Measurements from ENCODE around the gene VWA7. TPM values are rescaled to one million over a fixed set of nuclear protein-coding genes. Genes with fewer than 3 reads are reported as not detected.

Gene VWA7
- polyA plus RNA-seq, 1 of the 3 experiments (the other 2 are of a cell fraction) = 0.56 TPM

DNA sequence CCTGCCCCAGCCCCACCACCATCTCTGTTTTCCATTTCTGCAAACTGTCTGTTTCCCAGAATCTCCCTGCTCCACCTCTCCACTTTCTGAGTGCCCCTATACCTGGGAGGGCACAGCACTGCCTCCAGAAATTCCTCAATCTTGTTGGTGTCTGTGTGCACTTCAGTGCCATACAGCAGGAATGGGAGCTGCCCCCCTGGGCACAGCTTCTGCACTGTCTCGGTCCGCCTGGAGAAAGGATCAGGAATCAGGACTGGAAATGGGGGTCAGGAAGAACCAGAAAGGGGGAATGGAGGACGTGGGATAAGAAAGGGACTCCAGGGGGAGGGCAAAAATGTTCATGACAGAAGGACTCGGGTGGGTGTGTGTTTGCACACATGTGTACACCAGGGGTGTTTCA lies 43.4 kb downstream of the VWA7 start (continued):
- TF ChIP-seq, protein P1, sequence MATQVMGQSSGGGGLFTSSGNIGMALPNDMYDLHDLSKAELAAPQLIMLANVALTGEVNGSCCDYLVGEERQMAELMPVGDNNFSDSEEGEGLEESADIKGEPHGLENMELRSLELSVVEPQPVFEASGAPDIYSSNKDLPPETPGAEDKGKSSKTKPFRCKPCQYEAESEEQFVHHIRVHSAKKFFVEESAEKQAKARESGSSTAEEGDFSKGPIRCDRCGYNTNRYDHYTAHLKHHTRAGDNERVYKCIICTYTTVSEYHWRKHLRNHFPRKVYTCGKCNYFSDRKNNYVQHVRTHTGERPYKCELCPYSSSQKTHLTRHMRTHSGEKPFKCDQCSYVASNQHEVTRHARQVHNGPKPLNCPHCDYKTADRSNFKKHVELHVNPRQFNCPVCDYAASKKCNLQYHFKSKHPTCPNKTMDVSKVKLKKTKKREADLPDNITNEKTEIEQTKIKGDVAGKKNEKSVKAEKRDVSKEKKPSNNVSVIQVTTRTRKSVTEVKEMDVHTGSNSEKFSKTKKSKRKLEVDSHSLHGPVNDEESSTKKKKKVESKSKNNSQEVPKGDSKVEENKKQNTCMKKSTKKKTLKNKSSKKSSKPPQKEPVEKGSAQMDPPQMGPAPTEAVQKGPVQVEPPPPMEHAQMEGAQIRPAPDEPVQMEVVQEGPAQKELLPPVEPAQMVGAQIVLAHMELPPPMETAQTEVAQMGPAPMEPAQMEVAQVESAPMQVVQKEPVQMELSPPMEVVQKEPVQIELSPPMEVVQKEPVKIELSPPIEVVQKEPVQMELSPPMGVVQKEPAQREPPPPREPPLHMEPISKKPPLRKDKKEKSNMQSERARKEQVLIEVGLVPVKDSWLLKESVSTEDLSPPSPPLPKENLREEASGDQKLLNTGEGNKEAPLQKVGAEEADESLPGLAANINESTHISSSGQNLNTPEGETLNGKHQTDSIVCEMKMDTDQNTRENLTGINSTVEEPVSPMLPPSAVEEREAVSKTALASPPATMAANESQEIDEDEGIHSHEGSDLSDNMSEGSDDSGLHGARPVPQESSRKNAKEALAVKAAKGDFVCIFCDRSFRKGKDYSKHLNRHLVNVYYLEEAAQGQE (IDR thresholded peaks at IDR 0.05; ENCODE audit: low read depth, low read length) = no peak
- no peak for TF ChIP-seq NRF1 (IDR thresholded peaks at IDR 0.05; ENCODE audit: low read depth, low read length)
- TF ChIP-seq RFX5 (IDR thresholded peaks at IDR 0.05; ENCODE audit: low read length) = no peak
- no peak for TF ChIP-seq SIN3A (IDR thresholded peaks at IDR 0.05; ENCODE audit: borderline replicate concordance, low read depth, low read length)
- TF ChIP-seq, protein P2, sequence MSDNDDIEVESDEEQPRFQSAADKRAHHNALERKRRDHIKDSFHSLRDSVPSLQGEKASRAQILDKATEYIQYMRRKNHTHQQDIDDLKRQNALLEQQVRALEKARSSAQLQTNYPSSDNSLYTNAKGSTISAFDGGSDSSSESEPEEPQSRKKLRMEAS (IDR thresholded peaks at IDR 0.05; ENCODE audit: low read depth) = no peak

DNA sequence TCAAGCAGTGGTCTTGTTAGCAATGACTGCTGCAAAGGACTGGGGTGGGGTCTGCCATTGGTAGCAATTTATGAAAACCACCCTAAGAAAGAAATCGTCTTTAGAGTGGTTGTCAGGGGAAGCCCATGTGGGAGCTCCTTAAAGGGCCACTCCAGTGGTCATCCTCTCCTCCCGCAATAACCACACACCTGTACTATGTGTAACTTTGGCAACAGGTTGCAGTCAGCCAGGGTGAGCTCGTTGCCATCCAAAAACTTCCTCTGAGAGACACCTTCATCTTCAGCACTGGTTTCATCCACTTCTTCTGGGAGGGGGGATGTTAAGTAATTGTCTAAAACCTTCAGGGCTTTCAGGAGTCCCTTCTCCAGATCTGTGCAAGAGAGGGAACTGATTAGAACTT lies 45.1 kb downstream of the VWA7 start:
- H3F3A ChIP-seq (replicated peaks; ENCODE audit: insufficient read depth) = peaks cover 51% of the 10 kb centered on the region
- H4K20me1 ChIP-seq (ENCODE audit: insufficient read depth) = peaks cover 27% of the 10 kb centered on the region
- no peak overlapping the region for H3K4me3 ChIP-seq (ENCODE audit: low read depth in 2 of 2, low read length in 1 of 2)
- TF ChIP-seq MXI1 (IDR thresholded peaks at IDR 0.05; ENCODE audit: low read depth, low read length) = no peak
- TF ChIP-seq, protein P3, sequence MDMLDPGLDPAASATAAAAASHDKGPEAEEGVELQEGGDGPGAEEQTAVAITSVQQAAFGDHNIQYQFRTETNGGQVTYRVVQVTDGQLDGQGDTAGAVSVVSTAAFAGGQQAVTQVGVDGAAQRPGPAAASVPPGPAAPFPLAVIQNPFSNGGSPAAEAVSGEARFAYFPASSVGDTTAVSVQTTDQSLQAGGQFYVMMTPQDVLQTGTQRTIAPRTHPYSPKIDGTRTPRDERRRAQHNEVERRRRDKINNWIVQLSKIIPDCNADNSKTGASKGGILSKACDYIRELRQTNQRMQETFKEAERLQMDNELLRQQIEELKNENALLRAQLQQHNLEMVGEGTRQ (IDR thresholded peaks at IDR 0.05; ENCODE audit: borderline replicate concordance, low read depth, low read length) = no peak
- no peak for TF ChIP-seq RFX5 (IDR thresholded peaks at IDR 0.05; ENCODE audit: low read length)
- no peak for TF ChIP-seq TAF1 (IDR thresholded peaks at IDR 0.05; ENCODE audit: borderline replicate concordance, low read depth, low read length)
- TF ChIP-seq, protein P4, sequence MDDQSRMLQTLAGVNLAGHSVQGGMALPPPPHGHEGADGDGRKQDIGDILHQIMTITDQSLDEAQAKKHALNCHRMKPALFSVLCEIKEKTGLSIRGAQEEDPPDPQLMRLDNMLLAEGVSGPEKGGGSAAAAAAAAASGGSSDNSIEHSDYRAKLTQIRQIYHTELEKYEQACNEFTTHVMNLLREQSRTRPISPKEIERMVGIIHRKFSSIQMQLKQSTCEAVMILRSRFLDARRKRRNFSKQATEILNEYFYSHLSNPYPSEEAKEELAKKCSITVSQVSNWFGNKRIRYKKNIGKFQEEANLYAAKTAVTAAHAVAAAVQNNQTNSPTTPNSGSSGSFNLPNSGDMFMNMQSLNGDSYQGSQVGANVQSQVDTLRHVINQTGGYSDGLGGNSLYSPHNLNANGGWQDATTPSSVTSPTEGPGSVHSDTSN (IDR thresholded peaks at IDR 0.05) = no peak
- no peak for TF ChIP-seq RXRA (IDR thresholded peaks at IDR 0.05; ENCODE audit: borderline replicate concordance, low read depth)
- TF ChIP-seq POLR2AphosphoS5 (IDR thresholded peaks at IDR 0.05; ENCODE audit: low read depth, low read length) = no peak
- TF ChIP-seq, protein P1 (IDR thresholded peaks at IDR 0.05; ENCODE audit: low read depth, low read length) = no peak
- no peak for TF ChIP-seq EZH2phosphoT487 (IDR thresholded peaks at IDR 0.05; ENCODE audit: borderline replicate concordance, low read depth)
- TF ChIP-seq, protein P5, sequence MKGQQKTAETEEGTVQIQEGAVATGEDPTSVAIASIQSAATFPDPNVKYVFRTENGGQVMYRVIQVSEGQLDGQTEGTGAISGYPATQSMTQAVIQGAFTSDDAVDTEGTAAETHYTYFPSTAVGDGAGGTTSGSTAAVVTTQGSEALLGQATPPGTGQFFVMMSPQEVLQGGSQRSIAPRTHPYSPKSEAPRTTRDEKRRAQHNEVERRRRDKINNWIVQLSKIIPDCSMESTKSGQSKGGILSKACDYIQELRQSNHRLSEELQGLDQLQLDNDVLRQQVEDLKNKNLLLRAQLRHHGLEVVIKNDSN (IDR thresholded peaks at IDR 0.05; ENCODE audit: borderline replicate concordance, low read depth) = no peak
- no peak for TF ChIP-seq TEAD4 (IDR thresholded peaks at IDR 0.05; ENCODE audit: borderline replicate concordance, insufficient read depth)
- no peak for TF ChIP-seq YY1 (IDR thresholded peaks at IDR 0.05; ENCODE audit: low read depth)
- TF ChIP-seq FOXM1 (IDR thresholded peaks at IDR 0.05; ENCODE audit: low read depth) = no peak
- TF ChIP-seq MEF2A (IDR thresholded peaks at IDR 0.05; ENCODE audit: borderline replicate concordance, low read depth) = no peak
- TF ChIP-seq TCF12 (IDR thresholded peaks at IDR 0.05) = no peak
- TF ChIP-seq, protein P6, sequence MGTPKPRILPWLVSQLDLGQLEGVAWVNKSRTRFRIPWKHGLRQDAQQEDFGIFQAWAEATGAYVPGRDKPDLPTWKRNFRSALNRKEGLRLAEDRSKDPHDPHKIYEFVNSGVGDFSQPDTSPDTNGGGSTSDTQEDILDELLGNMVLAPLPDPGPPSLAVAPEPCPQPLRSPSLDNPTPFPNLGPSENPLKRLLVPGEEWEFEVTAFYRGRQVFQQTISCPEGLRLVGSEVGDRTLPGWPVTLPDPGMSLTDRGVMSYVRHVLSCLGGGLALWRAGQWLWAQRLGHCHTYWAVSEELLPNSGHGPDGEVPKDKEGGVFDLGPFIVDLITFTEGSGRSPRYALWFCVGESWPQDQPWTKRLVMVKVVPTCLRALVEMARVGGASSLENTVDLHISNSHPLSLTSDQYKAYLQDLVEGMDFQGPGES (IDR thresholded peaks at IDR 0.05; ENCODE audit: low read depth, low read length) = no peak
- H3K36me3 ChIP-seq (replicated peaks in 1 of 2; ENCODE audit: control insufficient read depth in 1 of 2, insufficient read depth in 2 of 2, low read length in 1 of 2) = peaks cover 37 to 53% of the 10 kb centered on the region in 2 experiments
- peak overlapping the region in 1 of 2 experiments; percentile 94; a peak in 2 of 4 replicates for H3K27ac ChIP-seq (ENCODE audit: low read depth in 2 of 2, low read length in 1 of 2)
- no peak for DNase-seq
- 94% methylated on average over 3 of the region's 3 CpGs for WGBS (ENCODE audit: low lambda C conversion rate)
- H3K79me2 ChIP-seq (ENCODE audit: insufficient read depth) = peaks cover 71% of the 10 kb centered on the region
- no peak overlapping the region for H2AFZ ChIP-seq (ENCODE audit: low read depth)
- no peaks in the 10 kb centered on the region for H3K9me2 ChIP-seq
- CTCF ChIA-PET = interaction anchor here (1.3 to 7.3 kb wide), 3 partner anchors 8 to 99 kb away, joined by 3 to 45 read pairs (median 39); partner anchors contain the start of gene MSH5
- no peaks in the 10 kb centered on the region for H3K9me3 ChIP-seq
- no peaks in the 10 kb centered on the region for H3K27me3 ChIP-seq (ENCODE audit: insufficient read depth)
- H3K4me2 ChIP-seq = peak overlapping the region; percentile 21; the same call in 1 of the 2 replicates
- peaks cover 26 to 28% of the 10 kb centered on the region in 2 experiments; a peak in 3 of 4 replicates for H3K4me1 ChIP-seq (ENCODE audit: control insufficient read depth in 1 of 2, insufficient read depth in 2 of 2, low read depth in 1 of 2, low read length in 1 of 2)
- H3K9ac ChIP-seq = no peak overlapping the region
- POLR2A ChIA-PET = no interaction called here

Data from SK-N-SH (cell line).